SU-DHL-6 (cell line): Measurements from ENCODE around the gene ADAMTS14.

Experiments used
- H2AFZ ChIP-seq: fragments of 200-600 bp; sonication (generic); 2 replicates; pipeline ENCODE4 v1.6.1; 2014; ENCODE audit warnings: low read depth, mild to moderate bottlenecking, moderate library complexity, mixed read lengths, antibody characterized with exemption, low read length; ENCODE audit not compliant: severe bottlenecking
- H3F3A ChIP-seq: fragments of 200-600 bp; shearing (Covaris generic); 2 replicates; pipeline ENCODE4 v1.6.0; 2016; ENCODE audit warnings: antibody characterized with exemption, mild to moderate bottlenecking; ENCODE audit not compliant: insufficient read depth
- H3K27ac ChIP-seq: fragments of 200-600 bp; sonication (generic); 2 replicates; pipeline ENCODE4 v1.5.1; 2016; ENCODE audit warnings: low read depth, mild to moderate bottlenecking, low read length, moderate library complexity, mixed read lengths
- H3K27me3 ChIP-seq: fragments of 200-600 bp; sonication (generic), shearing (Covaris generic); 2 replicates; pipeline ENCODE4 v1.6.0; 2014; ENCODE audit warnings: mild to moderate bottlenecking, low read length
- H3K36me3 ChIP-seq: fragments of 200-600 bp; sonication (generic); 2 replicates; pipeline ENCODE4 v1.6.1; 2014; ENCODE audit warnings: mild to moderate bottlenecking, low read length, mixed read lengths
- H3K4me2 ChIP-seq: fragments of 300-600, 200-600 bp; shearing (Covaris generic), sonication (generic); 2 replicates; pipeline ENCODE4 v1.6.0; 2014; ENCODE audit warnings: low read length, low read depth, mild to moderate bottlenecking; ENCODE audit not compliant: poor library complexity, severe bottlenecking
- H3K4me3 ChIP-seq: fragments of 200-600 bp; sonication (generic); 2 replicates; pipeline ENCODE4 v1.5.1; 2014; ENCODE audit warnings: antibody characterized with exemption, low read length, mild to moderate bottlenecking, mixed read lengths; ENCODE audit not compliant: insufficient read depth, poor library complexity, severe bottlenecking
- H3K79me2 ChIP-seq: fragments of 200-600 bp; sonication (generic); 2 replicates; pipeline ENCODE4 v1.6.1; 2014; ENCODE audit warnings: mild to moderate bottlenecking, low read length, moderate library complexity; ENCODE audit not compliant: insufficient read depth
- H3K9ac ChIP-seq: fragments of 200-600 bp; sonication (generic); 2 replicates; pipeline ENCODE4 v1.7.0; 2014; ENCODE audit warnings: mild to moderate bottlenecking, low read length
- H3K9me2 ChIP-seq: fragments of 200-600 bp; sonication (generic); replicated peaks from 2 replicates; pipeline ENCODE4 v1.6.1; 2014; ENCODE audit warnings: low read length; ENCODE audit not compliant: insufficient read depth
- H3K9me3 ChIP-seq: fragments of 200-600 bp; sonication (generic); 2 replicates; pipeline ENCODE4 v1.6.1; 2014; ENCODE audit warnings: low read length, mixed read lengths; ENCODE audit not compliant: insufficient read depth
- H4K20me1 ChIP-seq: fragments of 200-600 bp; sonication (generic); 2 replicates; pipeline ENCODE4 v1.6.1; 2014; ENCODE audit warnings: low read depth, mild to moderate bottlenecking, antibody characterized with exemption, low read length, moderate library complexity, mixed read lengths
- EZH2phosphoT487 ChIP-seq: fragments of 200-600 bp; sonication (generic), shearing (Covaris generic); conservative IDR thresholded peaks from 2 replicates; pipeline ENCODE4 v1.6.1; 2018; ENCODE audit warnings: mild to moderate bottlenecking, antibody characterized with exemption, low read length, moderate library complexity, mixed read lengths
- TF ChIP-seq, protein P1 (sequence below): fragments of 200-600 bp; sonication (generic); IDR thresholded peaks from one replicate; pipeline ENCODE4 v1.5.1; 2017; ENCODE audit warnings: antibody characterized with exemption, mild to moderate bottlenecking, low read length, moderate library complexity; ENCODE audit not compliant: insufficient read depth, poor library complexity, severe bottlenecking

ADAMTS14 gene

GRCh38 chr10:70684839-70685454 is 12.6 kb downstream of the ADAMTS14 start:
- Histone ChIP-seq H3K9ac (no peak overlapping the region), H3K9me2 (no peaks in the 10 kb centered on the region), H3K36me3 (no peaks in the 10 kb centered on the region), H2AFZ (no peak overlapping the region), H3K27ac (no peak overlapping the region), H3K4me3 (no peak overlapping the region), H3K27me3 (no peaks in the 10 kb centered on the region), H3K9me3 (no peaks in the 10 kb centered on the region), H3F3A (no peaks in the 10 kb centered on the region), H3K79me2 (no peaks in the 10 kb centered on the region), H4K20me1 (no peaks in the 10 kb centered on the region), H3K4me2 (no peak overlapping the region)
- TF ChIP-seq, protein P1, sequence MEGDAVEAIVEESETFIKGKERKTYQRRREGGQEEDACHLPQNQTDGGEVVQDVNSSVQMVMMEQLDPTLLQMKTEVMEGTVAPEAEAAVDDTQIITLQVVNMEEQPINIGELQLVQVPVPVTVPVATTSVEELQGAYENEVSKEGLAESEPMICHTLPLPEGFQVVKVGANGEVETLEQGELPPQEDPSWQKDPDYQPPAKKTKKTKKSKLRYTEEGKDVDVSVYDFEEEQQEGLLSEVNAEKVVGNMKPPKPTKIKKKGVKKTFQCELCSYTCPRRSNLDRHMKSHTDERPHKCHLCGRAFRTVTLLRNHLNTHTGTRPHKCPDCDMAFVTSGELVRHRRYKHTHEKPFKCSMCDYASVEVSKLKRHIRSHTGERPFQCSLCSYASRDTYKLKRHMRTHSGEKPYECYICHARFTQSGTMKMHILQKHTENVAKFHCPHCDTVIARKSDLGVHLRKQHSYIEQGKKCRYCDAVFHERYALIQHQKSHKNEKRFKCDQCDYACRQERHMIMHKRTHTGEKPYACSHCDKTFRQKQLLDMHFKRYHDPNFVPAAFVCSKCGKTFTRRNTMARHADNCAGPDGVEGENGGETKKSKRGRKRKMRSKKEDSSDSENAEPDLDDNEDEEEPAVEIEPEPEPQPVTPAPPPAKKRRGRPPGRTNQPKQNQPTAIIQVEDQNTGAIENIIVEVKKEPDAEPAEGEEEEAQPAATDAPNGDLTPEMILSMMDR, result no peak
- TF ChIP-seq EZH2phosphoT487, result no peak

- Histone ChIP-seq H3K27ac (no peak overlapping the region), H3K36me3 (no peaks in the 10 kb centered on the region), H3K9ac (no peak overlapping the region), H3K9me3 (no peaks in the 10 kb centered on the region), H3F3A (no peaks in the 10 kb centered on the region), H3K27me3 (no peaks in the 10 kb centered on the region), H2AFZ (no peak overlapping the region), H3K4me2 (no peak overlapping the region), H3K9me2 (no peaks in the 10 kb centered on the region), H4K20me1 (no peaks in the 10 kb centered on the region), H3K4me3 (no peak overlapping the region), H3K79me2 (no peaks in the 10 kb centered on the region)
- TF ChIP-seq, protein P1, result no peak
- TF ChIP-seq EZH2phosphoT487, result no peak
Observed at GRCh38 chr10:70685455-70685911, 13.2 kb downstream of the ADAMTS14 start.

GRCh38 chr10:70688828-70689227 is 16.5 kb downstream of the ADAMTS14 start:
- TF ChIP-seq, protein P1, result no peak
- no peak for TF ChIP-seq EZH2phosphoT487
- H3K36me3 ChIP-seq, result no peaks in the 10 kb centered on the region
- H4K20me1 ChIP-seq, result no peaks in the 10 kb centered on the region
- H3K79me2 ChIP-seq, result no peaks in the 10 kb centered on the region
- no peak overlapping the region for H3K27ac ChIP-seq
- no peaks in the 10 kb centered on the region for H3F3A ChIP-seq
- H3K9ac ChIP-seq, result no peak overlapping the region
- no peaks in the 10 kb centered on the region for H3K9me3 ChIP-seq
- no peak overlapping the region for H2AFZ ChIP-seq
- H3K4me3 ChIP-seq, result no peak overlapping the region
- no peaks in the 10 kb centered on the region for H3K27me3 ChIP-seq
- no peaks in the 10 kb centered on the region for H3K9me2 ChIP-seq
- no peak overlapping the region for H3K4me2 ChIP-seq
